CD4-positive, CD25-positive, alpha-beta regulatory T cell (primary cell): ENCODE results near the gene BCL2A1. TPM values are rescaled to one million over a fixed set of nuclear protein-coding genes. Genes with fewer than 3 reads are reported as not detected.

Experiments
- ATAC-seq, 2 donors: fragments of 150-1000 bp; cut with Tn5 transposase; one replicate each; pipeline ENCODE4 v1.10.0; 2021; ENCODE audit warnings: low read depth in 2 of 2, moderate number of reproducible peaks in 2 of 2, moderate library complexity in 1 of 2
- DNase-seq, 3 donors: peaks; one replicate each; pipeline versions ENCODE4 v3.0.0 to v3.0.0-alpha.2; 2012 to 2022; ENCODE audit warnings: mixed read lengths in 1 of 3
- H3K27ac ChIP-seq: one replicate; pipeline ENCODE4 v1.7.0; 2013; ENCODE audit warnings: mild to moderate bottlenecking, low read length; ENCODE audit not compliant: insufficient read depth, poor library complexity, severe bottlenecking
- H3K27me3 ChIP-seq: one replicate; pipeline ENCODE4 v1.7.0; 2013; ENCODE audit warnings: low read length; ENCODE audit not compliant: control insufficient read depth, insufficient read depth
- H3K36me3 ChIP-seq: one replicate; pipeline ENCODE4 v1.7.0; 2013; ENCODE audit warnings: mild to moderate bottlenecking, low read length, moderate library complexity; ENCODE audit not compliant: control insufficient read depth, insufficient read depth
- H3K4me1 ChIP-seq: 2 replicates; pipeline ENCODE4 v1.7.0; 2013; ENCODE audit warnings: mild to moderate bottlenecking, low read length; ENCODE audit not compliant: insufficient read depth, control insufficient read depth, poor library complexity, severe bottlenecking
- H3K4me3 ChIP-seq: one replicate; pipeline ENCODE4 v1.7.0; 2013; ENCODE audit warnings: low read depth, mild to moderate bottlenecking, low read length, moderate library complexity
- H3K9me3 ChIP-seq, 2 experiments: 1 replicate in 1 of 2; 2 replicates in 1 of 2; pipeline ENCODE4 v1.7.0; 2013; ENCODE audit warnings: low read length in 2 of 2, mild to moderate bottlenecking in 1 of 2, moderate library complexity in 1 of 2; ENCODE audit not compliant: control insufficient read depth in 2 of 2
- H3K27ac Mint-ChIP-seq, 3 donors: one replicate each; pipeline ENCODE4 v1.8.0; 2020 to 2022; ENCODE audit warnings: mild to moderate bottlenecking in 3 of 3, mixed read lengths in 3 of 3, moderate library complexity in 2 of 3
- H3K27me3 Mint-ChIP-seq: one replicate; pipeline ENCODE4 v1.8.0; 2022; ENCODE audit warnings: mild to moderate bottlenecking, mixed read lengths
- H3K36me3 Mint-ChIP-seq: one replicate; pipeline ENCODE4 v1.8.0; 2020; ENCODE audit warnings: mixed read lengths
- H3K4me1 Mint-ChIP-seq, 4 donors: one replicate each; pipeline ENCODE4 v1.8.0; 2020 to 2022; ENCODE audit warnings: mixed read lengths in 4 of 4, mild to moderate bottlenecking in 1 of 4
- H3K4me3 Mint-ChIP-seq, 4 donors: one replicate each; pipeline ENCODE4 v1.8.0; 2020 to 2022; ENCODE audit warnings: mild to moderate bottlenecking in 4 of 4, mixed read lengths in 4 of 4, moderate library complexity in 3 of 4
- H3K9me3 Mint-ChIP-seq, 7 donors: one replicate each; pipeline ENCODE4 v1.8.0; 2020 to 2022; ENCODE audit warnings: mixed read lengths in 7 of 7, mild to moderate bottlenecking in 3 of 7, moderate library complexity in 2 of 7
- polyA plus RNA-seq, 4 donors: library from polyadenylated mRNA; unstranded; fragments of 300-500 nt; fragmentation: Illumina TruSeq; gene quantifications; one replicate each; pipeline ENCODE4 v1.2.3, GENCODE V29; 2021
- total RNA-seq: library from RNA; stranded (reverse); gene quantifications from one replicate; pipeline ENCODE4 v1.2.3, GENCODE V29; 2022

The BCL2A1 gene
- total and polyA plus RNA-seq, 5 donors from 2014 or later = 12.3 to 25.4 (median 14.9) TPM

- peaks cover 10% of the 10 kb centered on the region for H3K27me3 Mint-ChIP-seq
- H3K4me1 Mint-ChIP-seq = peaks cover 3 to 5% (median 4%) of the 10 kb centered on the region in 4 donors
- no peak overlapping the region for H3K27ac ChIP-seq
- no peak overlapping the region for H3K4me3 ChIP-seq
- DNase-seq = no peak
- no peaks in the 10 kb centered on the region for H3K9me3 ChIP-seq
- peaks cover 0 to 1% (median 0%) of the 10 kb centered on the region in 7 donors for H3K9me3 Mint-ChIP-seq
- no peaks in the 10 kb centered on the region for H3K4me1 ChIP-seq
- ATAC-seq = no peak
- H3K27ac Mint-ChIP-seq = peak overlapping the region in 1 of 3 donors; percentile 8
- H3K36me3 Mint-ChIP-seq = no peaks in the 10 kb centered on the region
- H3K36me3 ChIP-seq = no peaks in the 10 kb centered on the region
- no peak overlapping the region for H3K4me3 Mint-ChIP-seq
- H3K27me3 ChIP-seq = no peaks in the 10 kb centered on the region
Observed at GRCh38 chr15:79988448-79989117, 17.6 kb upstream of the BCL2A1 start.

GRCh38 chr15:79987969-79988368, 17.0 kb upstream of the BCL2A1 start:
- no peaks in the 10 kb centered on the region for H3K9me3 ChIP-seq
- Mint-ChIP-seq H3K36me3 (no peaks in the 10 kb centered on the region), H3K9me3 (peaks cover 0 to 2% (median 0%) of the 10 kb centered on the region in 7 donors), H3K4me3 (no peak overlapping the region), H3K4me1 (no peaks in the 10 kb centered on the region), H3K27ac (no peak overlapping the region), H3K27me3 (peaks cover 7% of the 10 kb centered on the region)
- H3K36me3 ChIP-seq = no peaks in the 10 kb centered on the region
- no peak overlapping the region for H3K4me3 ChIP-seq
- no peak for DNase-seq
- no peak for ATAC-seq
- H3K4me1 ChIP-seq = no peaks in the 10 kb centered on the region
- no peak overlapping the region for H3K27ac ChIP-seq
- H3K27me3 ChIP-seq = no peaks in the 10 kb centered on the region

- Mint-ChIP-seq H3K4me3 (no peak overlapping the region), H3K4me1 (no peaks in the 10 kb centered on the region), H3K36me3 (no peaks in the 10 kb centered on the region), H3K9me3 (peaks cover 0 to 2% (median 0%) of the 10 kb centered on the region in 7 donors), H3K27ac (no peak overlapping the region), H3K27me3 (peaks cover 7% of the 10 kb centered on the region)
- H3K9me3 ChIP-seq = no peaks in the 10 kb centered on the region
- no peak overlapping the region for H3K4me3 ChIP-seq
- H3K36me3 ChIP-seq = no peaks in the 10 kb centered on the region
- ATAC-seq (no peak), DNase-seq (no peak)
- H3K4me1 ChIP-seq = no peaks in the 10 kb centered on the region
- H3K27ac ChIP-seq = no peak overlapping the region
- H3K27me3 ChIP-seq = no peaks in the 10 kb centered on the region
Observed at GRCh38 chr15:79987569-79987955, 16.6 kb upstream of the BCL2A1 start.

- Mint-ChIP-seq H3K36me3 (no peaks in the 10 kb centered on the region), H3K4me3 (no peak overlapping the region), H3K9me3 (peaks cover 0 to 2% (median 0%) of the 10 kb centered on the region in 7 donors), H3K4me1 (peaks cover 0 to 2% (median under 1%) of the 10 kb centered on the region in 4 donors), H3K27me3 (no peaks in the 10 kb centered on the region), H3K27ac (no peak overlapping the region)
- peak in 1 of 2 donors; percentile 14 for ATAC-seq
- no peak overlapping the region for H3K4me3 ChIP-seq
- H3K9me3 ChIP-seq = no peaks in the 10 kb centered on the region
- no peak for DNase-seq
- H3K36me3 ChIP-seq = no peaks in the 10 kb centered on the region
- H3K4me1 ChIP-seq = no peaks in the 10 kb centered on the region
- H3K27ac ChIP-seq = no peak overlapping the region
- no peaks in the 10 kb centered on the region for H3K27me3 ChIP-seq
Observed at GRCh38 chr15:79981831-79982455, 10.9 kb upstream of the BCL2A1 start.

GRCh38 chr15:79978655-79979514, 7.9 kb upstream of the BCL2A1 start:
- peaks cover 0 to 3% (median under 1%) of the 10 kb centered on the region in 4 donors for H3K4me1 Mint-ChIP-seq
- no peak overlapping the region for H3K4me3 Mint-ChIP-seq
- H3K4me3 ChIP-seq = no peak overlapping the region
- H3K36me3 Mint-ChIP-seq = no peaks in the 10 kb centered on the region
- H3K36me3 ChIP-seq = no peaks in the 10 kb centered on the region
- no peak overlapping the region for H3K27ac ChIP-seq
- no peaks in the 10 kb centered on the region for H3K27me3 Mint-ChIP-seq
- no peaks in the 10 kb centered on the region for H3K27me3 ChIP-seq
- no peak for DNase-seq
- no peaks in the 10 kb centered on the region for H3K4me1 ChIP-seq
- ATAC-seq = peak in 1 of 2 donors; percentile 36
- peak overlapping the region in 1 of 3 donors; percentile 79 for H3K27ac Mint-ChIP-seq
- peaks cover 0 to 2% (median 0%) of the 10 kb centered on the region in 7 donors for H3K9me3 Mint-ChIP-seq
- H3K9me3 ChIP-seq = no peaks in the 10 kb centered on the region

- H3K4me3 ChIP-seq = no peak overlapping the region
- no peaks in the 10 kb centered on the region for H3K4me1 ChIP-seq
- no peaks in the 10 kb centered on the region for H3K27me3 ChIP-seq
- peaks cover 0 to 9% (median under 1%) of the 10 kb centered on the region in 4 donors for H3K4me1 Mint-ChIP-seq
- no peaks in the 10 kb centered on the region for H3K9me3 Mint-ChIP-seq
- no peaks in the 10 kb centered on the region for H3K36me3 ChIP-seq
- H3K27ac Mint-ChIP-seq = peak overlapping the region in 1 of 3 donors; percentile 53
- H3K9me3 ChIP-seq = no peaks in the 10 kb centered on the region
- H3K27ac ChIP-seq = no peak overlapping the region
- DNase-seq (no peak), ATAC-seq (no peak)
- H3K36me3 Mint-ChIP-seq = no peaks in the 10 kb centered on the region
- no peak overlapping the region for H3K4me3 Mint-ChIP-seq
- H3K27me3 Mint-ChIP-seq = no peaks in the 10 kb centered on the region
Observed at GRCh38 chr15:79978260-79978654, 7.3 kb upstream of the BCL2A1 start.

- Mint-ChIP-seq H3K4me1 (peaks cover 0 to 15% (median 3%) of the 10 kb centered on the region in 4 donors), H3K4me3 (no peak overlapping the region), H3K36me3 (no peaks in the 10 kb centered on the region), H3K9me3 (no peaks in the 10 kb centered on the region), H3K27ac (no peak overlapping the region), H3K27me3 (no peaks in the 10 kb centered on the region)
- Histone ChIP-seq H3K4me3 (no peak overlapping the region), H3K27ac (no peak overlapping the region), H3K36me3 (no peaks in the 10 kb centered on the region), H3K9me3 (no peaks in the 10 kb centered on the region), H3K27me3 (no peaks in the 10 kb centered on the region), H3K4me1 (no peaks in the 10 kb centered on the region)
- peak; percentile 32 to 48 for ATAC-seq
- no peak for DNase-seq
Observed at GRCh38 chr15:79977431-79978054, 6.5 kb upstream of the BCL2A1 start.
